H9 (cell line): ENCODE results near the gene EXOSC10. TPM values are rescaled to one million over a fixed set of nuclear protein-coding genes. Genes with fewer than 3 reads are reported as not detected.
A peak's percentile ranks its signal among the peaks of the same experiment; 100 is the strongest.

Experiments
- DNase-seq: peaks from one replicate; pipeline ENCODE4 v3.0.0-alpha.2; 2017
- H2AFZ ChIP-seq: one replicate; pipeline ENCODE4 v1.6.1; 2013; ENCODE audit warnings: mild to moderate bottlenecking, low read length, control low read depth, moderate library complexity
- H2AK5ac ChIP-seq: 2 replicates; pipeline ENCODE4 v1.6.1; 2013; ENCODE audit warnings: low read length, control low read depth, mixed read lengths; ENCODE audit not compliant: insufficient read length
- H2BK120ac ChIP-seq: one replicate; pipeline ENCODE4 v1.6.1; 2013; ENCODE audit warnings: low read depth, mild to moderate bottlenecking, low read length, control low read depth, inconsistent platforms; ENCODE audit not compliant: poor library complexity, severe bottlenecking
- H2BK12ac ChIP-seq: 2 replicates; pipeline ENCODE4 v1.6.1; 2013; ENCODE audit warnings: low read length, control low read depth, mixed read lengths, low read depth; ENCODE audit not compliant: insufficient read length
- H2BK15ac ChIP-seq: 2 replicates; pipeline ENCODE4 v1.6.1; 2013; ENCODE audit warnings: low read depth, low read length, control low read depth
- H2BK20ac ChIP-seq: one replicate; pipeline ENCODE4 v1.6.1; 2013; ENCODE audit warnings: low read depth, mild to moderate bottlenecking, low read length, control low read depth, inconsistent platforms; ENCODE audit not compliant: poor library complexity, severe bottlenecking
- H2BK5ac ChIP-seq: 2 replicates; pipeline ENCODE4 v1.6.1; 2013; ENCODE audit warnings: low read length, control low read depth, mixed read lengths; ENCODE audit not compliant: insufficient read length
- H3K14ac ChIP-seq: 2 replicates; pipeline ENCODE4 v1.6.1; 2013; ENCODE audit warnings: low read length, control low read depth; ENCODE audit not compliant: insufficient read depth
- H3K18ac ChIP-seq: 2 replicates; pipeline ENCODE4 v1.6.1; 2013; ENCODE audit warnings: low read depth, mild to moderate bottlenecking, mixed read lengths, low read length, control low read depth; ENCODE audit not compliant: insufficient read length
- H3K23ac ChIP-seq: 2 replicates; pipeline ENCODE4 v1.6.1; 2013; ENCODE audit warnings: low read length, control low read depth, mixed read lengths, low read depth; ENCODE audit not compliant: insufficient read length
- H3K23me2 ChIP-seq: 2 replicates; pipeline ENCODE4 v1.6.1; 2013; ENCODE audit warnings: low read depth, mild to moderate bottlenecking, mixed read lengths, low read length, control low read depth; ENCODE audit not compliant: insufficient read length, poor library complexity, severe bottlenecking
- H3K27ac ChIP-seq: 2 replicates; pipeline ENCODE4 v1.5.1; 2013; ENCODE audit warnings: low read length, control low read depth, mixed read lengths, low read depth; ENCODE audit not compliant: insufficient read length
- H3K27me3 ChIP-seq: 2 replicates; pipeline ENCODE4 v1.6.1; 2013; ENCODE audit warnings: low read length, control low read depth, inconsistent platforms; ENCODE audit not compliant: insufficient read depth
- H3K4ac ChIP-seq: 2 replicates; pipeline ENCODE4 v1.6.1; 2013; ENCODE audit warnings: low read depth, mild to moderate bottlenecking, control low read depth, inconsistent platforms, low read length, moderate library complexity
- H3K4me1 ChIP-seq: 2 replicates; pipeline ENCODE4 v1.6.1; 2013; ENCODE audit warnings: low read length, control low read depth, inconsistent platforms; ENCODE audit not compliant: insufficient read depth
- H3K4me2 ChIP-seq: 2 replicates; pipeline ENCODE4 v1.6.1; 2013; ENCODE audit warnings: low read length, control low read depth, mixed read lengths; ENCODE audit not compliant: insufficient read length, insufficient read depth
- H3K56ac ChIP-seq: 2 replicates; pipeline ENCODE4 v1.6.1; 2013; ENCODE audit warnings: low read depth, mild to moderate bottlenecking, mixed read lengths, low read length, control low read depth; ENCODE audit not compliant: insufficient read length
- H3K79me1 ChIP-seq: 2 replicates; pipeline ENCODE4 v1.6.1; 2013; ENCODE audit warnings: low read depth, mild to moderate bottlenecking, moderate library complexity, low read length, control low read depth, inconsistent platforms; ENCODE audit not compliant: insufficient read depth, poor library complexity, severe bottlenecking
- H3K79me2 ChIP-seq: 2 replicates; pipeline ENCODE4 v1.6.1; 2013; ENCODE audit warnings: low read length, control low read depth, inconsistent platforms; ENCODE audit not compliant: insufficient read depth
- H3K9ac ChIP-seq: 2 replicates; pipeline ENCODE4 v1.6.1; 2013; ENCODE audit warnings: low read length, control low read depth, mixed read lengths; ENCODE audit not compliant: insufficient read length; ENCODE audit errors: extremely low read depth
- H3K9me3 ChIP-seq: one replicate; pipeline ENCODE4 v1.6.1; 2013; ENCODE audit warnings: low read depth, low read length, inconsistent platforms; ENCODE audit not compliant: control insufficient read depth
- H3T11ph ChIP-seq: one replicate; pipeline ENCODE4 v1.6.1; 2013; ENCODE audit warnings: mild to moderate bottlenecking, low read length, control low read depth, inconsistent platforms
- H4K20me1 ChIP-seq: one replicate; pipeline ENCODE4 v1.6.1; 2013; ENCODE audit not compliant: control insufficient read depth, insufficient read length, insufficient read depth
- H4K5ac ChIP-seq: 2 replicates; pipeline ENCODE4 v1.6.1; 2013; ENCODE audit warnings: low read depth, mild to moderate bottlenecking, mixed read lengths, low read length, control low read depth; ENCODE audit not compliant: insufficient read length
- H4K8ac ChIP-seq: replicated peaks from 2 replicates; pipeline ENCODE4 v1.6.1; 2013; ENCODE audit warnings: low read length, control low read depth, mixed read lengths, low read depth; ENCODE audit not compliant: insufficient read length
- H4K91ac ChIP-seq: 2 replicates; pipeline ENCODE4 v1.6.1; 2013; ENCODE audit warnings: low read depth, mild to moderate bottlenecking, moderate library complexity, mixed read lengths, low read length, control low read depth; ENCODE audit not compliant: insufficient read length
- H3K27ac Mint-ChIP-seq, 3 experiments: 2 replicates in 2 of 3; 3 replicates in 1 of 3; pipeline ENCODE4 v1.8.0; 2020 to 2021; ENCODE audit warnings: mixed read lengths in 3 of 3, mild to moderate bottlenecking in 1 of 3, moderate library complexity in 1 of 3
- H3K27me3 Mint-ChIP-seq: 2 replicates; pipeline ENCODE4 v1.8.0; 2021; ENCODE audit warnings: low read depth, mild to moderate bottlenecking, moderate library complexity, mixed read lengths
- H3K36me3 Mint-ChIP-seq, 3 experiments: 2 replicates in 2 of 3; 3 replicates in 1 of 3; pipeline ENCODE4 v1.8.0; 2020 to 2021; ENCODE audit warnings: low read depth in 3 of 3, mixed read lengths in 3 of 3; ENCODE audit not compliant: insufficient read depth in 1 of 3
- H3K4me1 Mint-ChIP-seq, 2 experiments: 2 replicates each; pipeline ENCODE4 v1.8.0; 2020; ENCODE audit warnings: mixed read lengths in 2 of 2
- H3K4me3 Mint-ChIP-seq, 2 experiments: 2 replicates in 1 of 2; 3 replicates in 1 of 2; pipeline ENCODE4 v1.8.0; 2020 to 2021; ENCODE audit warnings: mild to moderate bottlenecking in 2 of 2, mixed read lengths in 2 of 2, moderate library complexity in 1 of 2
- H3K9me3 Mint-ChIP-seq, 2 experiments: 2 replicates in 1 of 2; 3 replicates in 1 of 2; pipeline ENCODE4 v1.8.0; 2020; ENCODE audit warnings: mild to moderate bottlenecking in 2 of 2, mixed read lengths in 2 of 2, moderate library complexity in 1 of 2
- CTCF ChIP-seq: fragments of 200-600 bp; sonication (generic); conservative IDR thresholded peaks from 3 replicates; pipeline ENCODE4 v1.8.0; 2021; ENCODE audit warnings: antibody characterized with exemption, mild to moderate bottlenecking
- WGBS: extraction: QIAGEN DNeasy Blood & Tissue Kit; methylation state at CpG from one replicate; pipeline ENCODE4 v1.1.7; 2013; ENCODE audit warnings: missing lambda C conversion rate, low lambda C conversion rate, mixed read lengths; ENCODE audit not compliant: insufficient read length; ENCODE audit errors: extremely low coverage; 5-methylcytosine and 5-hydroxymethylcytosine counted together
- total RNA-seq: library from RNA; stranded (reverse); gene quantifications from 2 replicates; pipeline ENCODE4 v1.2.1, GENCODE V29; 2021

Gene EXOSC10
- total RNA-seq, 1 experiment from 2014 or later, result 83.4 TPM

GRCh38 chr1:11054181-11054580, 45.5 kb downstream of the EXOSC10 start:
- H3K4me1 Mint-ChIP-seq, result peaks cover 16 to 25% of the 10 kb centered on the region in 2 experiments
- no peak overlapping the region for H3T11ph ChIP-seq
- H3K9me3 ChIP-seq, result no peaks in the 10 kb centered on the region
- no peak overlapping the region for H4K8ac ChIP-seq
- TF ChIP-seq CTCF, result no peak
- no peaks in the 10 kb centered on the region for H3K9me3 Mint-ChIP-seq
- H3K4me1 ChIP-seq, result no peaks in the 10 kb centered on the region
- no peak overlapping the region for H2BK5ac ChIP-seq
- H4K5ac ChIP-seq, result no peak overlapping the region
- H3K36me3 Mint-ChIP-seq, result peaks cover 23 to 48% (median 30%) of the 10 kb centered on the region in 3 experiments
- H4K20me1 ChIP-seq, result no peaks in the 10 kb centered on the region
- H3K27me3 ChIP-seq, result no peaks in the 10 kb centered on the region; the same call in 1 of the 2 replicates
- H3K9ac ChIP-seq, result no peak overlapping the region
- no peak overlapping the region for H2AFZ ChIP-seq
- H3K27me3 Mint-ChIP-seq, result no peaks in the 10 kb centered on the region
- H3K4ac ChIP-seq, result no peak overlapping the region
- no CpG with 5 or more reads among the region's 7 CpGs for WGBS
- no peak overlapping the region for H3K23ac ChIP-seq
- H3K27ac Mint-ChIP-seq, result peak overlapping the region in 1 of 3 experiments; percentile 62; a peak in 1 of 7 replicates
- no peak overlapping the region for H3K18ac ChIP-seq
- DNase-seq, result no peak
- no peak overlapping the region for H2AK5ac ChIP-seq
- H3K4me2 ChIP-seq, result no peak overlapping the region
- H3K23me2 ChIP-seq, result peaks cover 6% of the 10 kb centered on the region
- no peak overlapping the region for H3K27ac ChIP-seq
- no peaks in the 10 kb centered on the region for H3K79me1 ChIP-seq
- H3K14ac ChIP-seq, result no peak overlapping the region
- H2BK15ac ChIP-seq, result no peak overlapping the region
- H3K56ac ChIP-seq, result no peak overlapping the region
- H3K79me2 ChIP-seq, result peaks cover 2% of the 10 kb centered on the region; the same call in 1 of the 2 replicates
- H4K91ac ChIP-seq, result no peak overlapping the region
- no peak overlapping the region for H2BK20ac ChIP-seq
- H3K4me3 Mint-ChIP-seq, result no peak overlapping the region
- H2BK120ac ChIP-seq, result no peak overlapping the region
- no peak overlapping the region for H2BK12ac ChIP-seq
